C4-2B (cell line): ENCODE data around the gene RAVER2.

ENCODE experiments used
- CTCF ChIP-seq: fragments of 450-650 bp; conservative IDR thresholded peaks from 2 replicates; pipeline ENCODE4 v1.5.1; 2017; ENCODE audit warnings: mild to moderate bottlenecking
- ZFX ChIP-seq: fragments of 450-650 bp; IDR thresholded peaks from 2 replicates; pipeline ENCODE4 v1.6.1; 2017

GRCh38 chr1:64874666-64875065 is 129.8 kb downstream of the RAVER2 start:
- TF ChIP-seq CTCF (no peak), ZFX (no peak)
